ACHN (cell line): ENCODE results near the gene NASP.

Experiments used
- DNase-seq: peaks from one replicate; pipeline ENCODE4 v3.0.0-alpha.2; 2015
- in situ Hi-C: cut with HindIII; loops from 2 replicates; pipeline ENCODE4 v1.10.0; 2017; ENCODE audit warnings: low sequenced_read_pairs, low pct_ligation_motif_present, low pct_unique_long_range_greater_than_20kb

The NASP gene

DNA sequence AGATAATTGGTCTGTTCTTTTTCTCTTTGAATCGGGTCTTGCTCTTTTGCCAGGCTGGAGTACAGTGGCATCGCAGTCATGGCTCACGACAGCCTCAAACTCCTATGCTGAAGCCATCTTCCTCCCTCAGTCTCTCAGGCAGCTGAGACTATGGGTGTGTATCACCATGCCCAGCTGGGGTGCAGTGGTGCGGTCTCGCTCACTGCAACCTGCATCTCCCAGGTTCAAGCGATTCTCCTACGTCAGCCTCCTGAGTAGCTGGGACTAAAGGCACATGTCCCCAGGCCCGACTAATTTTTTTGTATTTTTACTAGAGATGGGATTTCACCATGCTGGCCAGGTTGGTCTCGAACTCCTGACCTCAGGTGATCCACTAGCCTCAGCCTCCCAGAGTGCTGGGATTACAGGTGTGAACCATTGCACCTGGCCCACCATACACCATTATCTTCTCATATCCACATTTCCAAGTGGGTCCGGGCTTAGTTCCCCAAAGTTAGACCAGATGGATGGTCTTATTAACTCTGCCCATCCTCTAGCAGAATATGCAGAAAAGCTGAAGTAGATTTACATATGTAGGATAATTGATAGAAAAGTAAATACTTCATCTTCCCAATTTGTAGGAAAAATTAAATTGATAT lies 26.9 kb downstream of the NASP start:
- in situ Hi-C loops: no loop called here
- DNase-seq: no peak

DNA sequence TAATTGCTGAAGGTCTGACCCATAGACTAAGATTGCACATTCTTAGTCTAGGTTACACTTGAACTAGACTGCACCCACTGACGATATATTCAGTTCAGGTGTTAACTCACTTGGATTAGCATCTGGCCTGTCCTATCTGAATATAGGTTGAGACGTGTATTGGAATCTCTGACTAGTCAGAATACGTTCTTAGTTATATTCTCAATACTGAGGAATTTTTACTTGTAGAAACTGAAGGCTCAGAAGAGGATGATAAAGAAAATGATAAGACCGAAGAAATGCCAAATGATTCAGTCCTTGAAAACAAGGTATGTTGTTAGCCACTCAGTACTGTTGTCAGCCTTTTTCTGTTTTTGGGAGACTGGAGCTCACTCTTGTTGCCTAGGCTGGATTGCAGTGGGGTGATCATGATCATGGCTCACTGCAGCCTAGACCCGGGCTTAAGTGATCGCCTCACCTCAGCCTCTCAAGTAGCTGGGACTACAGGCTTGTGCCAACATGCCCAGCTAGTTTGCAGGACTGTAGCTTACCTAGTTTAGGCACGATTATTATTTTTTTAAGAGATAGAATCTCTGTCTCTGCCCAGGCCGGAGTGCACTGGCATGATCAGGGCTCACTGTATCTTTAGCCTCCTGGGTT lies 29.2 kb downstream of the NASP start:
- in situ Hi-C loops: no loop called here
- no peak for DNase-seq

DNA sequence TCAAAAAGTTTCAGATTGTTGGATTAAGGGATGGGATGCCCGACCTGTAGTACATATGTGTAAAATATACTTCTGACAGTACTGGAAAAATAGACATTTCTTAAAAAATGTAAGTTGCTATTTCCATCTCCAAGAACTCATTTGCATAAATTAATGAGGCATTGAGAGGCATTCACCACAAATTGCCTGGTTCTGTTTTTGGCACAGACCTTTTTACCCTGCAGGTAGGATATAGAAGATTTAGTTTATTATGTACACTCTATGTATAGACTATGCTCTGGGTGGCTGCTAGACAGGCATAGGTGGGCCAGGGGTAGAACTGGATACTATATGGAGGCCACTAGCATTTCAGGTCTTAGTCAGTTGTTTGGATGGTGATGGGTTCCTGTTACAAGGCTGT lies 32.0 kb downstream of the NASP start:
- no peak for DNase-seq
- in situ Hi-C loops: no loop called here

GRCh38 chr1:45617618-45618017 lies 33.8 kb downstream of the NASP start:
- in situ Hi-C loops: no loop called here
- DNase-seq: no peak

DNA sequence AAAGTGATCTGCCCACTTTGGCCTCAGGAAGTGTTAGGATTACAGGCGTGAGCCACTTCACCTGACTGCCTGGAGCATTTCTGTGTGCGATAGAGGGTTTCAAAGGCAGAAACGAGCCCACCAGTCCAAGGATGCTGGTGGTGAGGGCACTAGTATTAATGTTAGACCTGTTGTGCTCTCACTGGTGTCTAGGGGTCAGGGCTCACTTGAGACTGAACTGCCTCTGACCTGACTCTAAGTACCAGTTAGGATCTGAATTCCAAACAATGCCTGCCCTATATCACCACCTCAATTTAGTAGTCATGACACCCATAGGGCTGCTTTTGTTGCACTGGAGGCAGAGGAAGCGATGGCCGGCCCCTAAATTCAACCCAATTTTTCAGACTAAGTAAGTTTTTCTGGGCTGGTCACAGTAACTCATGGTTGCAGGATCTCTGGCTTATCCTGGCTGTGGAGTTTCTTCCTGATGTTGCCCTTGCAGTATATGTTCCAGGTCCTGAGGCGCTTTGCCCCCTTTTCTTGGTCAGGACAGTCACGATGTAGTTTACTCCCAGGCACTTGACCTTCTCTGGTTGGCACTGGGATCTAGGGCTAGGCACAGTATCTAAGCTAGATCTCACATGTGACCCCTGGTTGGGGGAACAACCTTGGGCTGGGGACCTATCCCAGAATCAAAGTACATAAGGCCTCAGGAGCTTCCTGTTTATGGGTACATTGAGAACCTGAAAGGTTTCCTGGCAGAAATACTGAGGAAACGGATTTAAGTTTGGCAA lies 35.5 kb downstream of the NASP start:
- in situ Hi-C loops: no loop called here
- DNase-seq: no peak

DNA sequence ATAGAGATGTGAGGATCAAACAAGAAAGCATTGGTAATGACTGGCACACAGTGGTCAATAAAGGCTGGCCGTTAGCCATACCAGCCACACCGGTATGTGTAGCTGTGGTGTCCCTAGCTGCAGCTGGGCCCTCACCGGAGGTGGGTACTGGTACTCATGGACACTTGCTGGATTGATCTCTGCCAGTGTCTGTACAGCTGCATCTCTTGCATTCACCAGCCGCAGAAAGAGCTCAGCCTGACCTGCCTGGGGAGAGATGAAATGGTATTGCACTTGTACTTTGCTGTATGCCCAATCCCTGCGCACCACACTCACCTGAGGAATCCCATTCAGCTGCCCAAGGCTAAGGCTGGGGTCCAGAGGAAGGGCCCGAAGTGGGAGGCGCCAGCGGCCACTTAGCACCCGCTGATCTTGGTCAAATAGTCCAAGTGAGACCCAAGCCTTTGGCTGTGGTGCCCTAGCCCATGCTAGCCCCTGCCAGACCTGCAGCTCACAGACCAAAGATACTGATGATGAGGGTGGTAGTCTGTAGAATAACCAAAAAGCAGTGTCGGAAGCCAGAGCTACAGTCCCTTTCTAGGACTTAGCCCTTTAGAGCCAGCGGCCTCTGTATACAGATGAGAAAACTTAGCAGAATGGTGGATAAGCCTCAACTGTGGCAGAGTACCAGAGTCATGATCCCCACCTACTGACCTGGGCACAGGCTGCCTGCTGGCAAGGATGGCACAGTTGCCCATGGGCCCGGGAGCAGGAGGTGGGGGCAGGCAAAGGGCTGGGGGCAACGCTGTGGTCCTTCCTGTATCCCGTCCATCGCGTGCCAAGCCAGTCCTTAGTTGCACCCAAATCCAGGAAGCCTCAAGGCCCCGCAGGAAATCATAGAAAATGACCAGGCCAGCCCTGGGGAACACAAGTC lies 37.0 kb downstream of the NASP start:
- in situ Hi-C loops: no loop called here
- no peak for DNase-seq

- in situ Hi-C loops: no loop called here
- DNase-seq: no peak
These were observed 37.6 kb downstream of the NASP start for GRCh38 chr1:45621501-45621836.

GRCh38 chr1:45621895-45622523 lies 38.2 kb downstream of the NASP start:
- in situ Hi-C loops: no loop called here
- no peak for DNase-seq

GRCh38 chr1:45622524-45623394 lies 38.9 kb downstream of the NASP start:
- in situ Hi-C loops: no loop called here
- no peak for DNase-seq

- in situ Hi-C loops: no loop called here
- no peak for DNase-seq
These were observed 40.1 kb downstream of the NASP start, which contains the start of gene CCDC17 for GRCh38 chr1:45623972-45624371. CCDC17 (minus strand) TSS chr1:45624054; CDS start chr1:45623909, 145 bp downstream.

GRCh38 chr1:45629035-45629434 lies 45.2 kb downstream of the NASP start:
- no peak for DNase-seq
- in situ Hi-C loops: no loop called here

GRCh38 chr1:45630429-45630828 lies 46.6 kb downstream of the NASP start:
- in situ Hi-C loops: no loop called here
- DNase-seq: no peak

DNA sequence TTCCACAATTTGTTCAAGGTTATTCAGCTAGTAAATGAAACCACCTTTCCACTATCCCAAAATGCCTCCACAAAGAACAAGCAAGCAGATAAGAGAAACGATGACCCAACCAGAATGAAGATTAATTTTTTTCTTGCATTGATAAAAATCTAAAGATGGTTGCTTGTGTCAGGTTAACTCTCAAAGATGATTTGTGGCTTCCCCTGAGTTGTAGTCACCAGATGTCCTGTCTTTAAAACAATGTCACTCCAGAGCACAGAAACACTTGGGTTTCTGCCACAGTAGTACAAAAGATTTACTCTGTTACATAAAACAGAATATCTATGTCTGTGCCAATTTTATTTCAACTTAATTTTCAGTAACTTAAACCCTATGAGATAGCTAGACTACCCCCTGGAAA lies 51.4 kb downstream of the NASP start:
- no peak for DNase-seq
- in situ Hi-C loops: no loop called here

GRCh38 chr1:45640293-45640692 lies 56.5 kb downstream of the NASP start:
- in situ Hi-C loops: no loop called here
- no peak for DNase-seq

GRCh38 chr1:45643321-45643720 lies 59.5 kb downstream of the NASP start:
- in situ Hi-C loops: no loop called here
- DNase-seq: no peak

- in situ Hi-C loops: no loop called here
- peak; percentile 31 for DNase-seq
These were observed 60.1 kb downstream of the NASP start for GRCh38 chr1:45643978-45644377.

DNA sequence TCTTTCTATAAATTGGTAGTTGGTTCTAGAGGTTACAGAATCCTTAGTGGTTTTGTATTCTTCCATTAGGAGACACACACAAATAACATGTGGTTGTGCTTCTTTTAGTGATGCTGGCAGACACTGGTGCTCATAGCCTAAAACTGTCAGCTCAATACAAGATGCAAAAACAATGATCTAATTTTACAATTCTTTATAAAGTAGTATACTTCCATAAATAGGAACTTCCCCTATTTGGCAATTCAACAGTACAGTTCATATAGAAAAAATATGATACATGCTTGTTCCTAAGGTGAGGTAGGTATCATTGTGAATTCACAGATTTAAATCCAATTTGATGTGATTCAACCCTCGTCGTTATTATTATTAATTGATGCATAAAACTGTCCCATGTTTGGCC lies 60.8 kb downstream of the NASP start:
- DNase-seq: no peak

More for the DNA sequence above, 60.8 kb downstream of the NASP start:
- in situ Hi-C loops: no loop called here
